ENCODE data around the gene UBN1. TPM values are rescaled to one million over a fixed set of nuclear protein-coding genes. Genes with fewer than 3 reads are reported as not detected.

Gene UBN1
- total RNA-seq, 4 donors from 2014 or later = 24.5 to 47.4 (median 29.2) TPM

DNA sequence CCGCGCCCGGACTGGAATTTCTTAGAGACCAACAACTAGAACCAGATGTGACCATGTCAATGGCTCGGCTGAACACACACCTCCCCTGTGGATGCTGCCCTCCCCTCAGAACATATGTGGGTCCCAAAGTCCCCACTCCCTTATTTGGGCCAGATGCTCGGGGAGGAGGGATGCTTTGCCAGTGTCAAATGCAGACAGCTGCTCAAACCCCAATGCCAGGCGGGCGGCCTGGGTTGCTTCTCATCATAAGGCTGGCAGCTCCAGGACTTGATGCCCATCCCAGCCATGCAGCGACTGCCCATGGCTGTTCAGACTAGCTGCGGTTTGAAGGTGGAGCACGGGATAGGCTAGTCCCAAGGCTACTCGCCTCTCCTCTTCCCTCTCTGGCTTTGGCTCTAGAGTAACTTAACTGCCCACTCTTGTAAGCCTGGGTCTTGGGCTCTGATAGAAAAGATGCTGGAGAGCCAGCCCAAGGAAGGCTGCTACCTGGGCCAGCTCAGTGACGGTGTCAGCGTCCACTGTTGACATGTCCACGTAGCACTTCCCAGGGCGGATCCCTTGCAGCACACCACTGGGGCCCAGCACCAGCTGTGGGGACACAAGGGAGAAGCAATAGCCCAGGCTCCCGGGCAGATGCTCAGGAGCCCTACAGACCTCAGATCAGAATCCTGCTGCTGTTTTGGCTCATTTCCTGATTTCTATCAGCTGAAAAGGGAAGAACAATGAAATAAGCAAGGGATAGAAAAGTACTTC, 33.9 kb upstream of the UBN1 start:
- Histone ChIP-seq H3K27ac (no peak overlapping the region), H3K9me3 (no peaks in the 10 kb centered on the region), H3K36me3 (peaks cover 2 to 98% (median 9%) of the 10 kb centered on the region in 3 donors), H3K4me1 (no peaks in the 10 kb centered on the region), H3K27me3 (no peaks in the 10 kb centered on the region), H3K4me3 (no peak overlapping the region)
- TF ChIP-seq, protein P1, sequence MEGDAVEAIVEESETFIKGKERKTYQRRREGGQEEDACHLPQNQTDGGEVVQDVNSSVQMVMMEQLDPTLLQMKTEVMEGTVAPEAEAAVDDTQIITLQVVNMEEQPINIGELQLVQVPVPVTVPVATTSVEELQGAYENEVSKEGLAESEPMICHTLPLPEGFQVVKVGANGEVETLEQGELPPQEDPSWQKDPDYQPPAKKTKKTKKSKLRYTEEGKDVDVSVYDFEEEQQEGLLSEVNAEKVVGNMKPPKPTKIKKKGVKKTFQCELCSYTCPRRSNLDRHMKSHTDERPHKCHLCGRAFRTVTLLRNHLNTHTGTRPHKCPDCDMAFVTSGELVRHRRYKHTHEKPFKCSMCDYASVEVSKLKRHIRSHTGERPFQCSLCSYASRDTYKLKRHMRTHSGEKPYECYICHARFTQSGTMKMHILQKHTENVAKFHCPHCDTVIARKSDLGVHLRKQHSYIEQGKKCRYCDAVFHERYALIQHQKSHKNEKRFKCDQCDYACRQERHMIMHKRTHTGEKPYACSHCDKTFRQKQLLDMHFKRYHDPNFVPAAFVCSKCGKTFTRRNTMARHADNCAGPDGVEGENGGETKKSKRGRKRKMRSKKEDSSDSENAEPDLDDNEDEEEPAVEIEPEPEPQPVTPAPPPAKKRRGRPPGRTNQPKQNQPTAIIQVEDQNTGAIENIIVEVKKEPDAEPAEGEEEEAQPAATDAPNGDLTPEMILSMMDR (IDR thresholded peaks at IDR 0.05) = no peak
- no peak for TF ChIP-seq EP300 (IDR thresholded peaks at IDR 0.05)
- DNase-seq (ENCODE audit: low spot score in 2 of 2) = no peak
- 89 to 98% methylated on average over 14 to 16 of the region's 16 CpGs for WGBS, 2 donors

DNA sequence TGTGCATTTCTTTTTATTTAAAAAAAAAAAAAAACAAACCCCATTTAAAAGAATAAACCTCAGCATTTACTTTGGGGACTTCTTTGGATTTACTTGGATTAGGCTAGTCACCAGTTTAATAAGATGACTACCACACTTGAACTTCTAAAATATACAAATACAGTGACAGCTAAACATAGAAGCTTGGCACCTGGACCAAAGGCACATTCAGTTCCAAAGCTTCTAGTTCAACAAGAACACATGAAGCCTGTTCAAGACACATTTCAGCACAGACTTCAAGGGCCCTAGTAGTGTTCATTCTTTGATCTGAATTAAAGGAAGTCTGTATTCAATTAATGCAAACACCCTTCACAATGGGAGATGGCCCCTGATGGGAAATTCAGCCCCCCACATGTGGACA, 33.2 kb upstream of the UBN1 start:
- no peaks in the 10 kb centered on the region for H3K4me1 ChIP-seq
- H3K27ac ChIP-seq = no peak overlapping the region
- H3K36me3 ChIP-seq = peaks cover 2 to 97% (median 13%) of the 10 kb centered on the region in 3 donors
- H3K9me3 ChIP-seq = no peaks in the 10 kb centered on the region
- H3K4me3 ChIP-seq = no peak overlapping the region
- TF ChIP-seq POLR2A (IDR thresholded peaks at IDR 0.05) (no peak), EP300 (IDR thresholded peaks at IDR 0.05) (no peak)
- TF ChIP-seq, protein P1 (IDR thresholded peaks at IDR 0.05) = no peak
- no peak for DNase-seq (ENCODE audit: low spot score in 2 of 2)
- no peaks in the 10 kb centered on the region for H3K27me3 ChIP-seq

DNA sequence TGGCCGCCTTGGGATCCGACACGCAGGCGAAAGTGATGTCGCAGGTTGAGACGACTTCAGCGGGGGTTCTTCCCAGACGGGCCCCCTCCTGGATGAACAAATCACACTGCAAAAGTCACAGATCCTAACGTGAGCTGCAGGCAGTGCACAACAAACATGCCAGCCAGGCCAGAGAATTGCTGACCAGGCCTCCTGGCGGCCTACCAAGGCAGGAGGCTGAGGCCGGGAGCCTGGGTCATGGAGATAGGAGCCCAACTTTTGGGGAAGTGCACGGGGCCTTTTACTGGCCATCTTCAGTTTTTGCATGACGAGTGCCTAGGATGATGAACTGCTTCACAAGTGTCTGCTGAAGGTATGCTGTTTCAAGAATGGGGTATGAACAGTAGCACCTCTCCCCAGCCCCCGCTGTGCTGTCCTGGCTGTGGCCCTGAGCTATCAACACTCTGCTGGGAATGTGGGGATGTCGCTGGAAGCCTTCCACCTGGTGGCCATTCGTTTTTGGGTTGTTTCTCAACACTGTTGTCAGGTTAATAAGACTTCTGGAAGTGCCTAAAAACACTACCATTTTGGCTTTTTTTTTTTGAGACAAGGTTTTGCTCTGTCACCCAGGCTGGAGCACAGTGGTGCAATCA, 32.6 kb upstream of the UBN1 start:
- no peak for DNase-seq (ENCODE audit: low spot score in 2 of 2)
- Histone ChIP-seq H3K27me3 (no peaks in the 10 kb centered on the region), H3K4me3 (no peak overlapping the region), H3K27ac (no peak overlapping the region), H3K4me1 (no peaks in the 10 kb centered on the region), H3K36me3 (peaks cover 2 to 97% (median 18%) of the 10 kb centered on the region in 3 donors), H3K9me3 (no peaks in the 10 kb centered on the region)
- no peak for TF ChIP-seq POLR2A (IDR thresholded peaks at IDR 0.05)
- TF ChIP-seq, protein P1 (IDR thresholded peaks at IDR 0.05) = no peak
- TF ChIP-seq EP300 (IDR thresholded peaks at IDR 0.05) = no peak
- WGBS, 2 donors = 88 to 89% methylated on average over 16 of the region's 16 CpGs

DNA sequence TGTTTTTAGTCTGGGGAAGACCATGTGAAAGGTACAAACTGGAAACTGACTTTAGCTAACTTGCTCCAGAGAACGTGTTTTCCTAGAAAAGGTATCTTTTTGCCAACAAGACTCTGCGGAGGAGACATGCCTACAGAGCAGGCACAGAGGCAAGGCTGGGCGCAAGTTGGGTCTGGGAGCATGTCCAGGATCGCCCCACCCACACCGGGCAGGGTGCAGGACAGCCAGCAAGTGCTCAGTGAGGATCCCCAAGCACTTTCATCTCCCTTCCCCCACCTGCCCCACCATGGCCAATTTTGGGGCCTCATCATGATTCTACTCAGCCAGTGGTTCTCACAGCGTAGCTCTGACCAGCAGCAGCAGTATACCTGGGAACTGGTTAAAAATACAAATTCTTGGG, 26.6 kb upstream of the UBN1 start:
- WGBS, 2 donors = 84 to 92% methylated on average over 2 to 6 of the region's 6 CpGs
- no peak overlapping the region for H3K4me3 ChIP-seq
- H3K27ac ChIP-seq = no peak overlapping the region
- H3K27me3 ChIP-seq = no peaks in the 10 kb centered on the region
- H3K4me1 ChIP-seq = no peaks in the 10 kb centered on the region
- DNase-seq (ENCODE audit: low spot score in 2 of 2) = no peak
- H3K36me3 ChIP-seq = peaks cover 0 to 99% (median 51%) of the 10 kb centered on the region in 3 donors
- TF ChIP-seq, protein P1 (IDR thresholded peaks at IDR 0.05) = no peak
- TF ChIP-seq EP300 (IDR thresholded peaks at IDR 0.05) = no peak
- TF ChIP-seq POLR2A (IDR thresholded peaks at IDR 0.05) = no peak
- no peaks in the 10 kb centered on the region for H3K9me3 ChIP-seq

DNA sequence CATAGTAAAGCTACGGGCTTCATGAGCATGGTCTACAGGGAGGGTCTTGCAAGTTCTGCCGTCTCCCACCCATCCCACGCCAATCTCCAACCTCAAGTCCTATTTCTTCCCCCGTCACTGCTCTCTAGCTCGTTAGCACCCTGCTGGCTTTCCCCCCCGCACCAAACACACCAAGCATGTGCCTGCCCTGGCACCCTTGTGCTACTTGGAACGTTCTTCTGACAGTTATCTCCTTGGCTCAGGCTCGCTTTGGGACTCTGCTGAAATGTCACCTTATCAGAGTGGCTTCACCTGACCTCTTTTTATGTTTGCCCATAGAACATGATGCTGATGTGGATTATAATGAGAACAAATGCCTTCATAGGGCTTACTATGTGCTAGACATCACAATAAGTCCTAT, 22.1 kb upstream of the UBN1 start:
- TF ChIP-seq, protein P1 (IDR thresholded peaks at IDR 0.05) = no peak
- TF ChIP-seq EP300 (IDR thresholded peaks at IDR 0.05) (no peak), POLR2A (IDR thresholded peaks at IDR 0.05) (no peak)
- no peak overlapping the region for H3K4me3 ChIP-seq
- DNase-seq (ENCODE audit: low spot score in 2 of 2) = no peak
- H3K9me3 ChIP-seq = no peaks in the 10 kb centered on the region
- H3K27ac ChIP-seq = no peak overlapping the region
- no peaks in the 10 kb centered on the region for H3K4me1 ChIP-seq
- H3K27me3 ChIP-seq = no peaks in the 10 kb centered on the region
- WGBS, 2 donors = 86 to 90% methylated on average over 8 of the region's 8 CpGs
- peaks cover 0 to 100% (median 45%) of the 10 kb centered on the region in 3 donors for H3K36me3 ChIP-seq

Measured in tibial nerve (tissue), 4 donors.